Measurements from ENCODE around the gene PLEKHM2.
A peak's percentile ranks its signal among the peaks of the same experiment; 100 is the strongest.

Gene PLEKHM2

DNA sequence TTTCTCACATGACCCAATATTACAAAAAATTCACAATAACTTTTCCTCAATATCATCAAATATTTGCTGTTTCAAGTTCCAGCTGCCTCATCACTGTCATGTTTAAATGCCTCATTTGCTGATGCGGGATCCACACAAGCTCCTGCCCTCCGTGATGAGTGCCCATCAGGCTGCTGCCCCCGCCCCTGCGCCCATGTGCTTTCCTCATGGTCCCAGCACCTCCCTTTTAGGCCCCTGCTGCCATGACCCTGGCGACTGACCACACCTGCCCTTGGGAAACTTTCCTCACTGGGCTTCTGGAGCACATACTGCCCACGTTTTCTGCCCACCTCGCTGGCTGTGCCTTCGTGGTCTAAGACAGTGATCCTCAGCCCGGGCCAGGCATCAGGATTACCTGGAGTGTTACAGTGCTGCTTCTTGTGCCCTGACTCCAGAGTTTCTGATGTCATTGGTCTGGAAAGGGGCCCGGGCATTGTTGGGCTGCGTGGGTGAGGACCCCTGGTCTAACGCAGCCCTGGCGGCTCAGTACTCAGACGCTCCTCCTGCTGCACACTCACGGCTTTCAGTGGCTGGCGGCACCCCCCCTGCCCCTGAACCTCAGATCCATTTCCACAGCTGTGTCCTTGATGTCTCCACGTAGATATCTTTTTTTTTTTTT, 20.5 kb downstream of the PLEKHM2 start:
- DNase-seq = no peak

DNA sequence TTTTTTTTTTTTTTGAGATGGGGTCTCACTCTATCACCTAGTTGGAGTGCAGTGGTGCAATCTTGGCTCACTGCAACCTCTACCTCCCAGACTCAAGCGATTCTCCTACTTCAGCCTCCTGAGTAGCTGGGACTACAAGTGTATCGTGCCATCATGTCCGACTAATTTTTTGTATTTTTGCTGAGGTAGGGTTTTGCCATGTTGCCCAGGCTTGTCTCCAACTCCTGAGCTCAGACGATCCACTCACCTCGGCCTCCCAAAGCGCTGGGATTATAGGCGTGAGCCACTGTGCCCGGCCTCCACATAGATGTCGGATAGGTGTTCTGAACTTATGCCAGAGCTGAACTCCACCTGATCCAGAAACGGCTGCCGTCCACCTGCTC, 21.1 kb downstream of the PLEKHM2 start:
- DNase-seq = no peak

DNA sequence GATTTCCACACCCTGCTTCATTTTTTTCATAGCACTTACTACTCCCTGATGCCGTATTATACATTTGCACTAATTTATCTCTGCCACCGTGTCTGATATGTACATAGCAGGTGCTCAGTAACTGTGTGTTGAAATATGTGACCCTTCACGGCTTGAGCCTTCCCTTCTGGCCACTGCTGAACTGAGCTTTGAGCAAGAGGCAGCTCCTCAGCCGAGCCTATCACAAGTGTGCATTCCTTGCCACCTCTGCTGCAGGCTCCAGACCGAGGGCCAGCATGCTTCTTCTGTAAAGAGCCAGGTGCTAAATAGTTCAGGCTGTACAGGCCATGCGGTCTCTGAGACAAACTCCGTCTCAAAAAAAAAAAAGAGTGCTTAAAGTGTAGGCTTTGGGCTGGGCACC, 22.6 kb downstream of the PLEKHM2 start:
- no peak for DNase-seq

GRCh38 chr1:15707239-15707925, 23.3 kb downstream of the PLEKHM2 start:
- no peak for DNase-seq

GRCh38 chr1:15708486-15709137, 24.5 kb downstream of the PLEKHM2 start:
- no peak for DNase-seq

DNA sequence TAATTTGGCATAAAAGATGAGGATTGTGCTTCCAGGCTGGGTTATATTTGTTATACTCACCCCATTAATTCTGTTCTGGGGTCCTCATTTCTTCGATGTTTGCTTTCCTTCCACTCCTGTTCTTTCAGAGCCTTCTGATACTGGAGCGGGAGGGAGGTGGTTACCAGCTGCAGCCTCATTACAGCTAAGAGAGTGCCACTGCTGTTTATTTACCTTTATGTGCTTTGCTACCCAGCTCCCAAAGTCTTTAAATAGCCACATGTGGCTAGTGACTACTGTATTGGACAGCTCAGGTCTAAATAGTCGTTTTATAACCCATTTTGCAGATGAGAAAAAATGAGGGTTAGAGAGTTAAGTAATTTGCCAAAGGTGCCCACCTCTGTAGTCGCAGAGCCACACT, 25.1 kb downstream of the PLEKHM2 start:
- DNase-seq = no peak

DNA sequence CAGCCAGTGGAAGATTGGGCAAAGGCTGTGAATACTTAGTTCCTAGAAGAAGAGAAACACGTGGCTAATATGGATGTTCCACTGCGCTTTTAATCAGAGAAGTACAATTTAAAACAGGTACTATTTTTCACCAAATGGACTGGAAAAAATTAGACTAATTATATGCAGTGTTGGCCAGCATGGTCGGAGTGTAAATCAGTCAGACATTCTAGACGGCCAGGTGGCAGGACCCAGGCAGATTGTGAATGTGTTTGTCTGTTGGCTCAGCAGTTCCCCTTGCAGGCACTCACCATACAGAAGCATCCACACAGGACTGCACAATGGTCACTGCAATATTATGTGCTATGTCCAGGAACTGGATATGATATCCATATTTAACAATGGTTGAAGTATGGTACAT, 28.0 kb downstream of the PLEKHM2 start:
- DNase-seq = no peak

DNA sequence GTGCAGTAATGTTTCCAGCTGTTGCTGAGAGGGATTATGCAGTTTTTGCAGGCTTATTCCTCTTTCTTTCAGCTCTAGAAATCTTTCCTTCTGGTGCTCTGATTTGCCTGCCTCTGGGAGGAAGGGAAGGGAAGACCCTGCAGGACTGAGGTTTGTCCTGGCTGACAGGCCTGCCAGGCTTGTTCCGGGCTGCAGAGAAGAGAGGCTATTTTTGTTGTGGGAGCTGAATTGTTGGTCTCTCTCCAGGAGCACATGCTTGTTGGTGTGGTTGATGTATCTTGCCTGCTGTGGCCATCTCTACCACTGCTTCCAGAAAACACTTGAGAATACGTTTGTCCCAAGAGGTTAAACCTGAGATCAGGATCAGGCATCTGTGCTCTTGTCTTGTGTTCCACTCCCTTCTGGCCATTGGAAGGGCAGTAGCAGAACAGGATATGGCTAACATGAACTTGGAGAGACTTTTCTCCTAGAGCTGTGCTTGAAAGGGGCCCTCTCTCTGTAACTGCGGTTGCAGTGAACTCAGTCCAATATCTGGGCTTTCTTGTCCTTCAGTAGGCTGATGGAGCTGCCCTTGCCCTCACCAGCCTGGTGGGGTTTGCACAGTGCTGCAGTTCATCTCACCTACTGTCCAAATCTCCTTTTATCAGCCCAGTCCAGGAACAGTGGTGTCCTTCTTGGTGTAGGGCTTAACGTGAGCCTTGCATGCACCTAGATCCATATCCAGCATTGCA, 30.5 kb downstream of the PLEKHM2 start:
- no peak for DNase-seq

DNA sequence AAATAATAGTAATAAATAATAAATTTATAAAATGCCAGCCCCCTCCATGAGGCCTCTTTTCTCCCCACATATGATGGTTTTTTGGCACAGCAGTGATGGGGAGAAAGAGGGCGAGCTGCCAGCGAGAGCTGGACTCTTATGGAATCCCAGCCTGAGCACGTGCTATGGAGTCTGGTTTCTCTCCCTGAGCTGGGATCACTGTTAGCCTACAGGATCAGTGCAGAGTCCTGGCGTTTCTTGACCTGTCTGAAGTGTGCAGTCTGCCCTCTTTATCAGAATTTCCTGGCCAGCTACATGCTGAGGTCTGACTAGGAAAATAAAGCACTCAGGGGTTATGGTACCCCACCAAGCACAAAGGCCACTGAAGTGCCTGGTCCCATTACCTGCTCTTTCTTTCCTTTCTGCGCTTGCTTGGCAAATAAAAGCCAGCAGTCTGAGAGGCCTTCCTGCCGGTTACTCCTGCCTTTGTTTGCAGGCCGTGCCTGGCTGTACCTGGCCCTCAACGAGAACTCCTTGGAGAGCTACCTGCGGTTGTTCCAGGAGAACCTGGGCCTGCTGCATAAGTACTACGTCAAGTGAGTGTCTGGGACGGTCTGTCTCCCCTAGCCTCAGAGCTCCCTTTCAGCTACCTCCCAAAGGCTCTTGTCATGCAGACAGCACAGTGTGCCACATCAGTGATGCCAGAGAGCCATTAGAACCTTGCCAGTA, 33.5 kb downstream of the PLEKHM2 start:
- DNase-seq = no peak

- DNase-seq = no peak
These were observed 34.1 kb downstream of the PLEKHM2 start for GRCh38 chr1:15718199-15718601.

GRCh38 chr1:15719381-15720120, 35.4 kb downstream of the PLEKHM2 start:
- no peak for DNase-seq

DNA sequence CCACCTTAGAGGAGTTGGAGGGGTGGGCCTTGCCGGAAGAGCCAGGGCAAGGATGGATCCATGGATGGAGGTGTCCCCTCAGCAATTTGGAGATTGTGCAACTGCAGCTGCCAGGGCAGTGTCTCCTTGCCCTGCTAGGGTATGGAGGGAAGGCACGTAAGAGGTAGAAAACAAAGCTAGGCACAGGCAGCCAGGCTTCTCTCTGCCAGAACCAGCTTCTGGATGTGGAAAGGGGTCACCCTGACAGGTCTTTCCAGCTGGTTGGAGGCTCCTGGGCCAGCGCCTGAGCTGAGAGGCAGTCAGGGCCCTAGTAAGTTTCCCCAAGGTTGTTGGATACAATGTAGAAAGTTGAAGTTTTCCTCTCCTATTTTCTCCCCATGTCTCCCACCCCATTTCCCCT, 36.7 kb downstream of the PLEKHM2 start:
- DNase-seq = no peak

DNA sequence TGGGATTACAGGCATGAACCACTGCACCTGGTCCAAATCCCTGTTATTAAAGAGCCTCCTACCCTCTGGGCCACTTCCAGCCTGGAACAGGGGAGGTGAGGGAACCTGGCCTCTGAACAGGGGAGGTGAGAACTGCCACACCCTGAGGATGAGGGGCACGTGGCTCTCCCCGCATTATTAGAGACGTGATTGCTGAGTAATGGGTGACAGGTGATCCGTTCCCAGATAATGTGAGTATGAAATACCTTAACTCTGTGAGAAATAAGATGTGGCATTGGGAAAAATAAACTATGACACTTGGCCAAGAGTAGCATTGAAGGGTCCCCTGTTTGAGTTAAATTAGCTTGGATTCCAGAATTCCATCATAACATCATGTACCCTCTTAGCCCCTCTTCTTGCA, 38.3 kb downstream of the PLEKHM2 start:
- no peak for DNase-seq

GRCh38 chr1:15722836-15723532, 38.9 kb downstream of the PLEKHM2 start:
- DNase-seq = no peak

- peak; percentile 61 for DNase-seq
These were observed 39.6 kb downstream of the PLEKHM2 start for GRCh38 chr1:15723631-15724246.

GRCh38 chr1:15724949-15725880, 41.1 kb downstream of the PLEKHM2 start:
- DNase-seq = no peak

DNA sequence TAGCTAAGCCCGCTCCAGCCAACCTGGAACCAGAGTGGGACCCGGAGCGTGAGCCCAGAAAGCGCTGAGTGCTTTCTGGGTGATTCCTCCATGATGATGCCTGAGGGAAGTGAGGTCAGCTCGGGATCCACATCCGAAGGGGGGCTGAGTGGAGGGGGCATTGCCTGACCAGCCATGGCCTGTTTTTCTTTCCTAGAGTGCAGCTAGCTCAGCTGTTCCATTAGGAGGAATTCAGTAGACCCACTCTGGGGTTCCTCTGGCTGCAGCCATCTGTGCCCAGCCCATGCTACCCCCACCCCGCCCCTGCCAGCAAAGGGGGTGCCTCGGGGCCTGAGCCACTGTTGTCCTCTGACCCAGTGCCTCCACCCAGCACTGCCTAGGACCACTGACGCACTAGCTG, 42.4 kb downstream of the PLEKHM2 start:
- DNase-seq = no peak

GRCh38 chr1:15727021-15727420, 42.9 kb downstream of the PLEKHM2 start:
- DNase-seq = no peak

GRCh38 chr1:15727424-15727823, 43.3 kb downstream of the PLEKHM2 start:
- no peak for DNase-seq
